Sigmoid colon (tissue), 4 donors: Measurements from ENCODE around the gene MED13L.

ENCODE experiments used
- EP300 ChIP-seq, 4 donors: sonication (generic); formaldehyde crosslinking; IDR thresholded peaks; one replicate each; pipeline ENCODE4 v1.6.1; 2017; ENCODE audit warnings: antibody characterized with exemption in 4 of 4
- POLR2A ChIP-seq, 2 donors: fragments of 450-650 bp; IDR thresholded peaks; one replicate each; pipeline ENCODE4 v1.6.1; 2016; ENCODE audit warnings: antibody characterized with exemption in 2 of 2, mild to moderate bottlenecking in 2 of 2, moderate library complexity in 2 of 2
- POLR2AphosphoS5 ChIP-seq, 4 donors: sonication (generic); formaldehyde crosslinking; IDR thresholded peaks; one replicate each; pipeline ENCODE4 v1.6.1; 2017; ENCODE audit warnings: antibody characterized with exemption in 4 of 4
- TF ChIP-seq, protein P1 (sequence below), 4 experiments: fragments of 450-650 bp in 3 of 4; fragments of 200-600 bp in 1 of 4; IDR thresholded peaks; one replicate each; pipeline ENCODE4 v1.5.1; 2016 to 2019; ENCODE audit warnings: antibody characterized with exemption in 4 of 4, mild to moderate bottlenecking in 3 of 4, moderate library complexity in 2 of 4

- no peak for TF ChIP-seq POLR2A (IDR thresholded peaks at IDR 0.05)
- TF ChIP-seq, protein P1, sequence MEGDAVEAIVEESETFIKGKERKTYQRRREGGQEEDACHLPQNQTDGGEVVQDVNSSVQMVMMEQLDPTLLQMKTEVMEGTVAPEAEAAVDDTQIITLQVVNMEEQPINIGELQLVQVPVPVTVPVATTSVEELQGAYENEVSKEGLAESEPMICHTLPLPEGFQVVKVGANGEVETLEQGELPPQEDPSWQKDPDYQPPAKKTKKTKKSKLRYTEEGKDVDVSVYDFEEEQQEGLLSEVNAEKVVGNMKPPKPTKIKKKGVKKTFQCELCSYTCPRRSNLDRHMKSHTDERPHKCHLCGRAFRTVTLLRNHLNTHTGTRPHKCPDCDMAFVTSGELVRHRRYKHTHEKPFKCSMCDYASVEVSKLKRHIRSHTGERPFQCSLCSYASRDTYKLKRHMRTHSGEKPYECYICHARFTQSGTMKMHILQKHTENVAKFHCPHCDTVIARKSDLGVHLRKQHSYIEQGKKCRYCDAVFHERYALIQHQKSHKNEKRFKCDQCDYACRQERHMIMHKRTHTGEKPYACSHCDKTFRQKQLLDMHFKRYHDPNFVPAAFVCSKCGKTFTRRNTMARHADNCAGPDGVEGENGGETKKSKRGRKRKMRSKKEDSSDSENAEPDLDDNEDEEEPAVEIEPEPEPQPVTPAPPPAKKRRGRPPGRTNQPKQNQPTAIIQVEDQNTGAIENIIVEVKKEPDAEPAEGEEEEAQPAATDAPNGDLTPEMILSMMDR (IDR thresholded peaks at IDR 0.05): no peak
- TF ChIP-seq EP300 (IDR thresholded peaks at IDR 0.05): no peak
- no peak for TF ChIP-seq POLR2AphosphoS5 (IDR thresholded peaks at IDR 0.05)
These were observed 207.6 kb downstream of the MED13L start for GRCh38 chr12:116069943-116070342.
